NCI-H524 treated with DMSO at 0.1 percent for 48 hours (cell line): ENCODE measurements around the gene UBA1.
A peak's percentile ranks its signal among the peaks of the same experiment; 100 is the strongest.

Experiments used
- DNase-seq: peaks from one replicate; lab custom pipeline; 2025; lab: John Stamatoyannopoulos, UW

Gene UBA1

DNA sequence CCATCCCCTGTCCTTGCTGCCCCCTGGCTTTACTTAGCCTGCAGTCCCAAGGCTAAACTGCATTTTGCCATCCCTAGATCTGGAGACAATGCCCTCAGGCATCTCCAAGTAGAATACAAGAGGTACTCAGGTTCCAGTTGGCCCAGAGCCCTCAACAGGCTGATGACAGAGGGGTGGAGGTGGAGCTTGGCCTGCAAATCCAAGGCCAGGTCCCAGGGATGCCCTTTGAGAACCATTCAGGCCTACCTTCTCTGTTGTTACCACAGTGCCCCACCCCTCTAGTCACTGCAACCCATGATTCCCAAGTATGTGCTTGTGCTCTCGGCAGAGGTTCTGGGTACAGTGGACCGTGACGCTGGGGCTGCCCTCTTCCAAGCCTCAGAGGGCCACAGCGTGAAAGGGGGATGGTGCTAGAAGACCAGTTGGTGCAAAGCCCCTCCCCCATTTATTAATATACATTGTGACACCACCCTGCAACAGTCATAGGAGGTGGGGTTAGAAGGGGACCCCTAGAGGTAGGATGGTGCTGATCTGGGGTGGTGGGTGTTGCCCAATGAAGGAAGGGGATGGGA, 6.4 kb upstream of the UBA1 start:
- no peak for DNase-seq

DNA sequence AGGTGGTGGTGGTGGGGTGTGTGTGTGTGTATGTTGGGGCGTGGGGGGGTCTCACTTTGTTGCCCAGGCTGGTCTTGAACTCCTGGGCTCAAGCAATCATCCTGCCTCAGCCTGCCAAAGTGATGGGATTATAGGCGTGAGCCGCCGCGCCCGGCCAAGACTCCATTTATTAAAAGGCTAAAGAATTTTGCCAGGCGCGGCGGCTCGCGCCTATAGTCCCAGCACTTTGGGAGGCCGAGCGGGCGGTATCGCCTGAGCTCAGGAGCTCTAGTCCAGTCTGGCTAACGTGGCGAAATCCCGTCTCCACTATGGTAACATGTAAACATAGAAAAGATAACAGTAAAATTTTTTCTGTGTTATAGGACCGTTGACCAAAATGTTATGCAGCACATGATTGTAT, 3.7 kb upstream of the UBA1 start:
- DNase-seq, result no peak

DNA sequence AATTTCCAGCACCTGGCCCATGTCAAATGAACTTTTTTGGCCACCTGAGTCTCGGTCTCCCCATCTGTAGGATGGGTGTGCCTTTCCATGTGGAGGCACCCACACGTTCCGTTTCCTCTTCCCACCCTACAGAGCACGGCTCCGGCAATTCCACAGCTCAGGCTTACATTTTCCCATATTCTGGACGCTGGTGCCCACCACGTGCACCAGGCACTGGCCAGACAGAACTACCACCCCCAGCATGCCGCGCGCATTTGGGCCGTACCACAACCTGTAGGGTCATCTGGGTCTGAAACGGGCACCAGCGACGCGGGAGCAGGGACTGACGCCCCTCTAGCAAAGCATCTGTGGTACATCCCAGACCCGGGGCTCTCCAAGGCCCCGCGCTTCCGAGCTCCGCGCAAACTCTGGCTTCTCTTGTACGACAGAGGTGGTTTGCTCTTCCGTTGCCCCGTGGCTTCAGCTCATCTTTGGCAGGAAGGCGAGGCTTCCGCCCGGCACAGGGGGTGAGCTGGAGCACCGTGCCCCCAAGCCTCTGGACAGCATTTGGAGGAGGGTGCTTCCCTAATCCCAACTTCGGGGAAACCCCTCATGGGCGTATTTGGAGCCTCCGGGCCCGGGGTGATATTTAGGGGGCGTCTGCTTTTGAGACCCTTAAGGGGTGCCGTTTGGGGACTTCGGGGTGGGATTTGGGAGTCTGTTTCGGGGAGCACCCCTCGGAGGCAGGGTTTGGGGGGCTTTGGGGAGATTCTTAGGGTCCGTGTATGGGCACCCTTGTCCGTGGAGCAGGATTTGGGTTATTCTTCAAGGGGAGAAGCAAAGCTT, 3.0 kb upstream of the UBA1 start:
- DNase-seq, result peak; percentile 86

DNA sequence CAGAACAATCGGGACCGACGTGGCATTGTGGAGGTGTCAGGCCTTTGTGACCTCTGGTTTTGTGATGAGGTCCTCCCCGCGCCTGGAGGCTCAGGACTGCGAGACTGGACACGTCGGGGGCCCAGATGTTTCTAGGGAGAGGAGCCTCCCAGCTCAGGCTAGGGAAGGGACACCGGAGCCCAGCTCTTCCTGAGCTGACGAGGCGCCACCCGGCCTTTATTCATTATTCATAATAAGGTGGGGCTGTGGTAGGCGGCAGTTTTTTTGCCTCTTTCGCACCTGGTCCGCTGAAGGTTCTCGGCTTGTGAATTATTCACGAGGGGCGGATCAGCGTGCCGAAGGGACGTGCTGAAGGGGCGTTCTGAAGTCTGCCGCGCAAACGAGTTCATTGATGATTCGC, 2.3 kb upstream of the UBA1 start:
- DNase-seq, result no peak

DNA sequence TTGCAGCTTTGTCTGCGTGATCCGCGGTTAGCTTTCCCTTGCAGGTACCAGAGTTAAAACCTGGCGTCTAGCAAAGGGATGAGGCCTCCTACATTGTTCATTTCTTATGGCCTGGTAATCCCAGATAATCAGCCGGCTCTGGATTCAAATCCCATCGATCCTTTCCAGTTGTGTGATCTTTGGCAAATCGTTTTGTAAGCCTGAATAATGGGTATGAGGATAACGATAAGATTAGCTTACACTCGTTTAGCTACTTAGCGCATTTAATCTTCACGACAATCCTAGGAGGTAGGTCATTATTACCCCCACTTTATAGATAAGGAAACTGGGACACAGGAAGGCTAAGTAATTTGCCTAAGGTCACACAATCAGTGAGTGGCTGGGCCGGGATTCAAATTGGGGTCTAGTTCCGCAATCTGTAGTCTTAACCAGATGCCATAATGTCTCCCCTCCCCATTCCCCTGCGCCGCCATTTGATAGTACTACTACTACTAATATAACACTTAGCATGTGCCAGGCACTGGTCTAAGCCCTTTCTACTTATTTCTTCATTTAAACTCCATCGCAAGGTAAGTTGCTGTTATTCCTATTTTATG, 1.7 kb upstream of the UBA1 start:
- no peak for DNase-seq

DNA sequence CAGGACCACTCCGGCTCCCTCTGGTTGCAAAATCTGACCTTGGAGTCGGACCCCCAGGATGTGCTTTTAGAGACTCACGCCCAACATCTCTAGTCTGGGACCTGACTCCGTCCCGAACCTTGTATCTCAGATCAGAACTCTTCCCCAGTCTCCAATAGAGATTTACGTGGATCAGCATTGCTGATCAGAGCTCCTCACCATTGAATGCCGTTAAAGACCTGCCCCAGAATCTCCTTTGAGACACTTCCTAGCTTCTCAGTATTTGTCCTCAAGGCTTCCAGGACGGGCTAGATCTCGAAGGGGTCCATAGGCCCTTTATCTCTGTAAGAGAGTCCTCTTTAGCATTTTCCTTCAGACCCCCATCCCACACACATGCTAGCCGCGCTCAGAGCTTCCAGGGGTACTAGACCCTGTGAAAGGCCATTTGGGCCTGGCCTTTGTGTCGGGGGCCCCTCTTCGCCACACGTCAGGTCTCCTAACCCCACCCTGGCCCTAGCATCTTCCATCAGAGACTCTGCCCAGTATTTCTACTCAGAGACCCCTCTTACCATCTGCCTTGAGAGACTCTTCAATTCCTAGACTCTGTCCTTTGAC, 662 bp downstream of the UBA1 start:
- no peak for DNase-seq

DNA sequence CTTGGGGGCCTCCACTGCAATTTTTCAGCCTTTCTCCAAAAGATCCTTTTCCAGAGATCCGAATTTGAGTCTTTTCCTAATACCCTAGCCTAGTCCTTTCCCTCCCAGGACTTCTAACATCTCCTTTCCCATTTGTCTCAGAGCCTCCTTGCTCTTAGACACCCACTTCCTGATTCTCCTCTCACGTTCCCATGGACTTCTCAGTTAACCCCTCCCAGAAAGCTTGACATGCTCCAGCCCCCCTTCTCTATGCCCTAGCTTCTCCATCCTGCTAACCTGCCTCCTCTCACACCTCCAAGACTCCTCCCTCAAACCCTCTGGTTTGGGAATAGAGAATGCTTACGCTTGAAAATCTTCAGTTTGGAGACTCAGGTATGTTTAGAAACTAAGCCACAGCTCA, 2.5 kb downstream of the UBA1 start:
- no peak for DNase-seq

DNA sequence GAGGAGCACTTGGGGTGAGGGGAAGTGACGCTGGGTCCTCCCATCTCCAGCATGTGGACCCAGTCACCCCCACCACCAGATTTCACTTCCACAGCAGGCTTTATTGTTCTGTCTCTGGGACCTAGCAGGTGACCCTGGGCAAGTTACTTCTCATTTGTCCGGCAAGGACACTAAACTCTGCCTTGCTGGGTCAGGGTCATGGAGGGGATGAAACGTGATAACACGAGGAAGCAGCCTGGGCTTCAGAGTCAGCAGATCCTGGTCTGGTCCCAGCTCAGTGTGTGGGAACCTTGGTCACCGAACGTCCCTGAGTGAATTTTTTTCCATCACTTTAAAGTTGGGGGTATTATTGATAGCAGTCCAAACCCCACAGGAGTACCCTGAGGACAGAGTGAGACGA, 3.9 kb downstream of the UBA1 start:
- DNase-seq, result no peak

DNA sequence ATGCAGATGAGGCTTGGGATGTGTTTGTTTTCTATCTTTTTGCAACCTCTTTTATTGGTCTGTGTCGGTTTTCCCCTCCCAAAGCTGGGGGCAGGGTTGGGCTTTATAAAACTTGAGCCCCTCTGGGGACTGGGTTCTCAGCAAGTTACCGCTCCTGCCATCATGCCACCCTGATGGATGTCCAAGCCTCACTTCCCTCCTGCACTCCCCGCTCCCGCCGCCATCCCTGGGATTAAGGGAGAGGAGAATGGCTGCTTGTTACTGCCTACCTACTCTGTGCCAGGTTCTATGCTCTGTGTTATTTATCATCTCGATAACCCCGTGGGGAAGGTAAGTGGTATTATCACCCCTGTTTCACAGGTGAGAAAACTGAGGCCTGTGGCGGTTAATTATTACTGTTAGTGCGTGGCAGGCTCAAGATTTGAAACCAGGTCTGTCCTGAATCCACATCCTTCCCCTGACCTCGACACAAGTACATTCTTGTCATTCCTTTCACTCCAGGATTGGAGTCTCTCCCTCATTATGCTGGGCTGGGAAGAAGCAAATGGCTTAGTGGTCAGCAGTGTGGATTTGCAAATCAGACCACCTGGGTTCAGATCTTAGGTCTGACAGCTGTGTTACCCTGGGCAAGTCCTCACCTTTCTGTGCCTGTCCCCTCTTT, 4.5 kb downstream of the UBA1 start:
- DNase-seq, result no peak

DNA sequence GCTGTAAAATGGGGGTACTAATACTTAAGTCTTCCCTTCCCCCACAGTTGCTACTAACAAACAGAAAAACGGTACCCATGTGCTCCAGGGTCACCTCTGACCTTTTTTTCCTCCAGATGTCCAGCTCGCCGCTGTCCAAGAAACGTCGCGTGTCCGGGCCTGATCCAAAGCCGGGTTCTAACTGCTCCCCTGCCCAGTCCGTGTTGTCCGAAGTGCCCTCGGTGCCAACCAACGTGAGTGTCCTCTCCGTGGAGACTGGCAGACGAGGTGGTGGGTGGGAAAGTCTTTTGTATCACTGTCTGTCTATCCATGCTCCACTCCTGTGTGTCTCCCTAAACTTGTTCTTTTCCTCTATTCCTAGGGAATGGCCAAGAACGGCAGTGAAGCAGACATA, 5.1 kb downstream of the UBA1 start:
- DNase-seq, result no peak

DNA sequence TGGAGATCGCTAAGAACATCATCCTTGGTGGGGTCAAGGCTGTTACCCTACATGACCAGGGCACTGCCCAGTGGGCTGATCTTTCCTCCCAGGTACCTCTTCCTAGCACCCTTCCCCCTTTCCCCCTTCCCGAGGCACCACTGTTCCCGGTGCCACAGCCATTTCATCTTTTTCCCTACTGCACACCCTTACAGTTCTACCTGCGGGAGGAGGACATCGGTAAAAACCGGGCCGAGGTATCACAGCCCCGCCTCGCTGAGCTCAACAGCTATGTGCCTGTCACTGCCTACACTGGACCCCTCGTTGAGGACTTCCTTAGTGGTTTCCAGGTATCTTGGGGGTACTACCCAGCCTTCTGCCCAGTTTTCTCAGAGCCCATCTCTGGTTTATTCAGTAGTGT, 5.7 kb downstream of the UBA1 start:
- DNase-seq, result no peak

DNA sequence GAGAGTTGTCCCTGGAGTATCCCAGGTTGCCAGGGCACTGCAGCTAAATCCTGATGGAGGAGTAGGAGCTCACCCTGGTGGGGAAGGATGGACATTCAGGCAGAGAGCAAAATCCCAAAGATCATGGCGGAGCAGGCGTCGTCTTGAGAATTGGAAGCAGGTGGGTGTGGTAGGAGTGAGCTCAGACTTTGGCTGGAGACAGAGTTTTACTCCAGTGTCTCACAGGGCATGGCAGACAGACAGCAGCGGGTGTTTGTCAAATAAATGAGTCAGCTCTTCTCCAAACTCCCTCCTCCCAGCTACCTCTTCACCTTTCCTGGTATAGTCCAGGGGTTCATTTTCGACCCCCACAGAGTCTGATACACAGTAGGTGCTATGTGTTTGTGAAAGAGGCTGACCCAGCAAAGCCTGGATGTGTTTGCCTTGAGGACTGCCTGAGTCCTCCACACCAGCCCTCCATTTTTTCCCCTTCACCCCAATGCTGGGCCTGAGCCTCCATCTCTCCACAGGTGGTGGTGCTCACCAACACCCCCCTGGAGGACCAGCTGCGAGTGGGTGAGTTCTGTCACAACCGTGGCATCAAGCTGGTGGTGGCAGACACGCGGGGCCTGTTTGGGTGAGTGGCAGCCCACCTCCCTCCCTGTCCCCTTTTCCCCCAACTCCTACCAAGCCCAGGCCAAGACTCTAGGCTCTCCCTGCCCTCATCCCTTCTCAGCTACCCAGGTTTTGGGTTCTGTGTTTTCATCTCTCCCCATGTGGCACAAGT, 6.9 kb downstream of the UBA1 start:
- DNase-seq, result no peak

DNA sequence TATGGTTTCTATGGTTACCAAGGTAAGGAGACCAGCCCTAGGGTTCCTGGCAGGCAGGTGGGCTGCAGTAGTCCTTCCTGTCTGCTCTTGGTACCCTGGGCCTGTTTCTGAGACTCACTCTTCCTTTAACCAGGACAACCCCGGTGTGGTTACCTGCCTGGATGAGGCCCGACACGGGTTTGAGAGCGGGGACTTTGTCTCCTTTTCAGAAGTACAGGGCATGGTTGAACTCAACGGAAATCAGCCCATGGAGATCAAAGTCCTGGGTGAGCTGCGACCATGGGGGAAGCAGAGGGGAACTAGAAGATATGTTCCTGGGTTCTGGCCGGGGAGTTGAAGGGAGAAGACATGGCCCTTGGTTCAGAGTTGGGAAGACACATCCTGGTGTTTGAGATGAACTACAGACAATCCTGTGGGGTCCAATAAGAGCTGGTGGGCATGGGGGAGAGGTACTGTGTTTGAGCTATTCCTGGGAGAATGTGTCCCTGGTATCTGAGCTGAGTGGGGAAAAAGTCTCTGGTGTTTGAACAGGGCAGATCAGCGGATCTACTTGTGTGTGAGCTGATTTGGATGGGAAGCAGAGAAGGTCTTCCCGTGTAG, 7.8 kb downstream of the UBA1 start:
- DNase-seq, result no peak

DNA sequence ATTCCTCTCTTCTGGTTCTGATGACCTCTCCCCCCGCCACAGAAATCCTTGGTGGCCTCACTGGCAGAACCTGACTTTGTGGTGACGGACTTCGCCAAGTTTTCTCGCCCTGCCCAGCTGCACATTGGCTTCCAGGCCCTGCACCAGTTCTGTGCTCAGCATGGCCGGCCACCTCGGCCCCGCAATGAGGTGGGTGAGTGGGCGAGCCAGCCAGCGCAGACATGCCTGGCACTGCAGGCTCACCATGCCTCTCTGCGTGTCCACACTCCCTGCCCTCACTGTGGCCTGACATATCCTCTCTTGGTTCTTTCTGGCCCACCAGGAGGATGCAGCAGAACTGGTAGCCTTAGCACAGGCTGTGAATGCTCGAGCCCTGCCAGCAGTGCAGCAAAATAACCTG, 8.7 kb downstream of the UBA1 start:
- no peak for DNase-seq

DNA sequence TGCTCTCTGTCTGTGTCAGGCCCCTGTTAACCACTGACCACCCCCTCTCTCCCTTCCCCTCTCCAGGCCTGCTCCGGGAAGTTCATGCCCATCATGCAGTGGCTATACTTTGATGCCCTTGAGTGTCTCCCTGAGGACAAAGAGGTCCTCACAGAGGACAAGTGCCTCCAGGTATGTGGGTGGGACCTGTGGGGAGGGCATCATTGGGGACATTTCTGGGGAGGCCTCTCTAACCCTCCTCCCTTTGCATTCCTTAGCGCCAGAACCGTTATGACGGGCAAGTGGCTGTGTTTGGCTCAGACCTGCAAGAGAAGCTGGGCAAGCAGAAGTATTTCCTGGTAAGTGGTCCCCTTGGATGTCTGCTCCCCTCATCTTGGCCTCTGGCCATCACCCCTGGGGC, 9.2 kb downstream of the UBA1 start:
- DNase-seq, result no peak

DNA sequence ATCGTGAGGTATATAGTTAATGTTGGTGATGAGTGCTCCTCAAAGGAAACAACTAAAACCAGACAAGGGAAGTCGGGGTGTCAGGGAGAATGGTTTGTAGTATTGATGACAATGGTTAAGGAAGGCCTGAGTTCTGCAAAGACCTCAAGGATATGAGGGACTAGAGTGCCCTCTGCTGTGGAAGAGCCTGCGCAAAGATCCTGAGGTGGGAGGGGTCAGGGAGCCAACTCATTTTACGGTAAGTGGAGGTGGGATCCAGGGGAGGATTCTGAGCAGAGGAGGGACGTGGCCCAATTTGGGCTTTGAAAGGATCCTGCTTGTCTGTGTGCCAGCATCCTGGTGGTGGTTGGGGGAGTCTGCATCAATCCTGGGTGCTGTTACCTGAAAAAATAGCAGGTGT, 11.3 kb downstream of the UBA1 start:
- DNase-seq, result no peak

DNA sequence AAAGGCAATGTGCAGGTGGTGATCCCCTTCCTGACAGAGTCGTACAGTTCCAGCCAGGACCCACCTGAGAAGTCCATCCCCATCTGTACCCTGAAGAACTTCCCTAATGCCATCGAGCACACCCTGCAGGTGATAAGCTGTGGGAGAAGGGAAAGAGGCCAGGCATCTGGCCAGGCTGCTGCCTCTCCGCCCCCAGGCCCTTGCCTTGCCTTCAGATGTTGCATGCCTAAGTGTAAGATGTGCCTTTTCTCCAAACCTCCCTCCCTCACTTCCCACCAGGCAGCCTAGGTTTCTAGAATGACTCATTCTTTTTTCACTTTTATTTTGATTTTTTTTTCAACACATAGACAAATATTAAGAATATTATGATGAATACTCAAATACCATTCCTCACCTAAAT, 12.7 kb downstream of the UBA1 start:
- DNase-seq, result no peak

DNA sequence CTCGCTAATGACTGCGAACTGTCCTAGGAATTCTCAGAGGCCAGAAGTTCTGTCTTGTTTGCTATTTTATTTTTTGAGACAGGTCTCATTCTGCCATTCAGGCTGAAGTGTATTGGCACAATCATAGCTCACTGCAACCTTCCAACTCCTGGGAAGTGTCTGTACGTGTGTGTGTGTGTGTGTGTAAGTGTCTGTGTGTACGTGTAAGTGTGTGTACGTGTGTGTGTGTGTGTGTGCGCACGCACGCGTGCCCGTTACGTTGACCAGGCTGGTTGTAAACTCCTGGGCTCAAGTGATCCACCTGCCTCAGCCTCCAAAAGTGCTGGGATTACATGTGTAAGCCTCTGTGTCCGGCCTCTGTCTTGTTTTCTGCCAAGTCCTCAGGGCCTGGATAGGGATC, 14.5 kb downstream of the UBA1 start:
- no peak for DNase-seq

DNA sequence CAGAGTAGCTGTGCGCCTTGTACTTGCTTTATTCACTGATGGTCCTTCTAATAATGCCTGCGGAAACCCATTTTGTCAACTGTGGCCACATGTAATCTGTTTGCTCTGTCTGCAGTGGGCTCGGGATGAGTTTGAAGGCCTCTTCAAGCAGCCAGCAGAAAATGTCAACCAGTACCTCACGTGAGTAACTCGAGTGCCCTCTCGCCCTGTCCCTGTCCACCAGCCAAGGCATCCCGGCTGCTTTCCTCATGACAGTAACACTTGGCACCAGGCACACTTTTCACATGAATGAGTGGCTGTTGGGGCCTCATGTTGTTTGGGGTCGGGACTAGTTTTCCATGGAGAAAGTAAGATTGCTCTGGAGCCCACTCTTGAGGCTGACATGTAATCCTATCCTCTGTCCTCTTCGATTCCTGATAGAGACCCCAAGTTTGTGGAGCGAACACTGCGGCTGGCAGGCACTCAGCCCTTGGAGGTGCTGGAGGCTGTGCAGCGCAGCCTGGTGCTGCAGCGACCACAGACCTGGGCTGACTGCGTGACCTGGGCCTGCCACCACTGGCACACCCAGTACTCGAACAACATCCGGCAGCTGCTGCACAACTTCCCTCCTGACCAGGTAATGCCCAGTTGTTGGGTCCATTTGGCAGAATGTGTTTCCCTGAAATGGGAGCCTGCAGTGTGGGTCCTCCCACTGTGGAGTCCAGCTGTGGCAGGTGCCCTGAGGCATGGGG, 16.0 kb downstream of the UBA1 start:
- no peak for DNase-seq

DNA sequence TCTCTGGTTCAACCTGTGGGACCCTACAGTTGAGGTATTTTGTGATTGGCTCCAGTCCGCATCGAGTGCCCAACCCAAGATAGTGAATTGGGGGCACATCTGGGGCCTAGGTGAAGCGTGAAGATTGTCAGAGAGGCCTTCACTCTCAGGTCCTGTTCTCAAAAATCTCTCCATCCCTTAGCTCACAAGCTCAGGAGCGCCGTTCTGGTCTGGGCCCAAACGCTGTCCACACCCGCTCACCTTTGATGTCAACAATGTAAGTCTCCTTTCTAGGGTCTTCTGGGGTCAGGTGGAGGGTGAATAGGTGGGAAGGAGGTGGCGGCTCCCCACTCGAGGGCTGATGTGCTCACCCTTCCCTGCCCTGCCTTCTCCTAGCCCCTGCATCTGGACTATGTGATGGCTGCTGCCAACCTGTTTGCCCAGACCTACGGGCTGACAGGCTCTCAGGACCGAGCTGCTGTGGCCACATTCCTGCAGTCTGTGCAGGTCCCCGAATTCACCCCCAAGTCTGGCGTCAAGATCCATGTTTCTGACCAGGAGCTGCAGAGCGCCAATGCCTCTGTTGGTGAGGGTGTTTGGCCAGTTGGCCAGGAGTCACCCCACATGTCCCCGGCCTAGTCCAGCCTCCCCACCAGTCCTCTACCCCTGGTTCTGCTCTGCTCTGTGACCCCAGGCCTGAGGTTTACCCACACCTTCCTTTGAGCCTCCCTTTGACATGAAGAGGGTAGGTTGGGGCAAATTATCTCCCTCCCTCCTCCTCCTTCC, 17.2 kb downstream of the UBA1 start:
- DNase-seq, result no peak
